Activated naive CD4-positive, alpha-beta T cell treated with Interleukin-2 at 50 U/mL for 16 hours (primary cell): ENCODE measurements around the gene CTBS.
"Not testable (repeated sequence)": the region's sequence is repeated elsewhere in the genome, so short reads cannot be mapped to it uniquely, and the experiment has no call there.

Experiments
- DNase-seq: peaks from one replicate; pipeline ENCODE4 v3.0.0-alpha.2; 2020

CTBS gene

GRCh38 chr1:84573967-84574842 is at the start of gene CTBS:
Gene CTBS, minus strand, starts transcription at chr1:84574440. Its CDS starts 25 bp downstream, at chr1:84574415.
- peak; percentile 81 for DNase-seq

- DNase-seq, result no peak
Observed at GRCh38 chr1:84621553-84621952, 47.3 kb upstream of the CTBS start.

- peak; percentile 82 for DNase-seq
Observed at GRCh38 chr1:84620720-84621313, 46.6 kb upstream of the CTBS start.

GRCh38 chr1:84619383-84620102 is 45.3 kb upstream of the CTBS start:
- DNase-seq, result peak; percentile 72

GRCh38 chr1:84617349-84617748 is 43.1 kb upstream of the CTBS start:
- no peak for DNase-seq

GRCh38 chr1:84615790-84616189 is 41.5 kb upstream of the CTBS start:
- DNase-seq, result no peak

- no peak for DNase-seq
Observed at GRCh38 chr1:84613887-84614286, 39.6 kb upstream of the CTBS start.

GRCh38 chr1:84613026-84613425 is 38.8 kb upstream of the CTBS start:
- DNase-seq, result no peak

- DNase-seq, result no peak
Observed at GRCh38 chr1:84611796-84612195, 37.6 kb upstream of the CTBS start.

GRCh38 chr1:84611091-84611490 is 36.9 kb upstream of the CTBS start:
- no peak for DNase-seq

- no peak for DNase-seq
Observed at GRCh38 chr1:84606977-84607376, 32.7 kb upstream of the CTBS start.

GRCh38 chr1:84605157-84605556 is 30.9 kb upstream of the CTBS start:
- DNase-seq, result no peak

- DNase-seq, result no peak
Observed at GRCh38 chr1:84603941-84604830, 29.9 kb upstream of the CTBS start.

- DNase-seq, result no peak
Observed at GRCh38 chr1:84603223-84603622, 29.0 kb upstream of the CTBS start.

- no peak for DNase-seq
Observed at GRCh38 chr1:84600796-84601195, 26.6 kb upstream of the CTBS start.

- no peak for DNase-seq
Observed at GRCh38 chr1:84598846-84599741, 24.9 kb upstream of the CTBS start.

- no peak for DNase-seq
Observed at GRCh38 chr1:84598418-84598817, 24.2 kb upstream of the CTBS start.

GRCh38 chr1:84597011-84597410 is 22.8 kb upstream of the CTBS start:
- no peak for DNase-seq

- DNase-seq, result not testable (repeated sequence)
Observed at GRCh38 chr1:84594959-84595358, 20.7 kb upstream of the CTBS start.

GRCh38 chr1:84587099-84587498 is 12.9 kb upstream of the CTBS start:
- no peak for DNase-seq

- DNase-seq, result no peak
Observed at GRCh38 chr1:84585803-84586202, 11.6 kb upstream of the CTBS start.

- no peak for DNase-seq
Observed at GRCh38 chr1:84584126-84584525, 9.9 kb upstream of the CTBS start.
